Measurements from ENCODE around the gene LETM1.

LETM1 gene

DNA sequence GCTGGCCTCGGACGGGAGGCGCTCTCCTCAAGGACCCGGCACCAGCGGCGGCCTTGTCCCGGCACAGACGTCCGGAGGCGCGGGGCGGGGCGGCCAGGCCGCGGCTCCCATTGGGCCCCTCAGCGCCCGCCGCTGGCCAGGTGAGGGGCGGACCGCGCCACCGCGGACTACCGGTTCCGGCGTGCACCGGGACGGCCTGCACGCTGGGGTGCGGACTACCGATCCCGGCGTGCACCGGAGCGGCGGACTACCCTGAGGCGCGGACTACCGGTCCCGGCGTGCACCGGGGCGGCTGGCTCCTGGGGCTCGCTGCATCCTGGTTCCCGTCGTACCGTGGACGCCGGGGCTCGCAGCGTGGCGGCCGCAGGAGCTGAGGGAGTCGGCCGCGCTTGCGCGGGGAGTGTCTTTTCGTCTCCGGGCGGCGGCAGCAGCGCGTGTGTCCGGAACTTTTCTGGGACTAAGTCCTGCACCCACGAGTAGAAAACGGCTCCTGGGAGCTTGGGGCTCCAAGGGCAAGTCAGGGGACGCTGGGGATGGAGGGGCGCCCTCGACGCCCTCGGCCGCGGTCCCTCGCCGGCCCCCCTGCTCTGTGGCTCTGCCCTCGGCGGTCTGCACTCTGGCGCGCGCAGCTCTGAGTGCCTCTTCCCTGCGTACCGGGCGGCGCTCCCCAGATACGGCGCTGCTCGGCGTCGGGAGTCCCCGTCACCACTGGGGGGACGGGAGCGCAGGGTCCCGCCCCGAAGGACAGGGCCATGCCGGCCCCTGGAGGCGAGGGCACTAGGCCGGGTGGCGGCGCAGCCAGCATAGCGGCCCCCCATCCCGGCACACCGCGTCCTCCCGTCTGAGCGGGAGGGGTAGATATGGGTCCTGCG, at the start of gene LETM1:
Gene LETM1 (minus strand): TSS at position 86 of the 872 bp plus-strand sequence. CDS start 206 bp downstream, outside the sequence.
- peak; percentile 37 to 98 (median 93) for DNase-seq

DNA sequence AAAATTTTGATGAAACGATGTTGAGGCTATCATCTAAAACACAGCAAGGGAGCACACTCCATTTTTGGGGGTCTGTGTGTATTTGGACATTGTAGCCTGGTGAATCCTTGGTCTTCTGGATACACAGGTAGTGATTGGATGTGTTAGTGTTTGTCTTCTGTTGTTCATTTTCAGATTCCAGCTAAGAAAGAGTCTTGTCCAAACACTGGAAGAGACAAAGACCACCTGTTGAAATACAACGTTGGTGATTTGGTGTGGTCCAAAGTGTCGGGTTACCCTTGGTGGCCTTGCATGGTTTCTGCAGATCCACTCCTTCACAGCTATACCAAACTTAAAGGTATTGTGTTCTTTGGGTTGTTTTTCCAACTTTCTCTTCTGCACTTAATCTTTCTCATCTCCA, 48.1 kb upstream of the LETM1 start:
- peak in 1 of 56 donors; percentile 51 for DNase-seq

DNA sequence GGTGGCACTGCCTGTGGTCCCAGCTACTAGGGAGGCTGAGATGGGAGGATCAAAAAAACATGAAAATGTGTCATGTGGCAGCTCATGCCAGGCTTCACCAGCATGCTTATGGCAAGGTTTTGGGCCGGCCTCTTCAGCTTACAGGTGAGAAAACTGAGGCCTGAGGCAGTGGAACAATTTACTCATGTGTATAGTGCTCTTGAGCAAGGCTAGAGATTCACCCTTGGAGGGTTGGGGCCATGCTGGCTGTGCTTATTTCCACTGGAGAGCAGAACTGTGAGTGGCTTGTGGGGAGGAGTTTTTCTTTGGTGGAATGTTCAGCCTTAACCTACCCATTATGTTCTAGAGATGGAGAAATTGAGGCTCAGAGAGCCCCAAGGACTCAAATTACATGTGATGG, 47.1 kb upstream of the LETM1 start:
- no peak for DNase-seq

DNA sequence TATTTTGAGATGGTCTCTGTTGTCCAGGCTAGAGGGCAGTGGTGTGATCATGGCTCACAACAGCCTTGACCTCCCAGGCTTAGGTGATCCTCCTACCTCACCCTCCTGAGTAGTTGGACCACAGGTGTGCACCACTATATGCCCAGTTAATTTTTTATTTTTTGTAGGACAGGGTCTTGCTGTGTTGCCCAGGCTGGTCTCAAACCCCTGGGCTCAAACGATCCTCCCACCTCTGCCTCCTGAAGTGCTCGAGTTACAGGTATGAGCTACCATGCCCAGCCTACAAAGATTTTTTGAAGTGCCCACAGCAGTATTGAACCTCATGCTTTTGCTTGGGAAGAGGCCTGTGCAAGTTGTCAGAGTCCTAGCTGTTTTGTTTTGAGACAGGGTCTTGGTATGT, 46.3 kb upstream of the LETM1 start:
- DNase-seq, result no peak

DNA sequence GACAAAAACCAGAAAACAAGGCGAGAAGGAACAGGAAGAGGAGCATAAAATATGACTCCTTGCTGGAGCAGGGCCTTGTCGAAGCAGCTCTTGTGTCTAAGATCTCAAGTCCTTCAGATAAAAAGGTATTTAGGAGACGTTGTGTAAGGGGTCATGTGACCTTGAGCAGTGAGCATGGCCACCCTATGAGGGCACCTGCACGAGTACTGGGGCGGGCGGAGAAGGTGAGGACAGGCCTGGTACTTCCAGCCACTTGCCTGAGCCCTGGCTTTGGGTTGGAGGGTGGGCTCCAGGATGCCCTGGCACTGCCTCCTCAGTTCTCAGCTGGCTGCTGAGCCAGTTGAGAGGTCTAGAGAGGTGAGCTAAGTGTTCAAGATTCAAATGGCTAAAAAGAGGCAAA, 45.2 kb upstream of the LETM1 start:
- DNase-seq, result no peak

DNA sequence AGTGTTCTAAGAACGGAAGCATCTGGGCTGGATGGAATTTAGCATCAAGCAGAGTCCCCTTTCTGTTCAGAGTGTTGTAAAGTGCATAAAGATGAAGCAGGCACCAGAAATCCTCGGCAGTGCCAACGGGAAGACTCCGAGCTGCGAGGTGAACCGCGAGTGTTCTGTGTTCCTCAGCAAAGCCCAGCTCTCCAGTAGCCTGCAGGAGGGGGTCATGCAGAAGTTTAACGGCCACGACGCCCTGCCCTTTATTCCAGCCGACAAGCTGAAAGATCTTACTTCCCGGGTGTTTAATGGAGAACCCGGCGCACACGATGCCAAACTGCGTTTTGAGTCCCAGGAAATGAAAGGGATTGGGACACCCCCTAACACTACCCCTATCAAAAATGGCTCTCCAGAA, 44.7 kb upstream of the LETM1 start:
- no peak for DNase-seq

DNA sequence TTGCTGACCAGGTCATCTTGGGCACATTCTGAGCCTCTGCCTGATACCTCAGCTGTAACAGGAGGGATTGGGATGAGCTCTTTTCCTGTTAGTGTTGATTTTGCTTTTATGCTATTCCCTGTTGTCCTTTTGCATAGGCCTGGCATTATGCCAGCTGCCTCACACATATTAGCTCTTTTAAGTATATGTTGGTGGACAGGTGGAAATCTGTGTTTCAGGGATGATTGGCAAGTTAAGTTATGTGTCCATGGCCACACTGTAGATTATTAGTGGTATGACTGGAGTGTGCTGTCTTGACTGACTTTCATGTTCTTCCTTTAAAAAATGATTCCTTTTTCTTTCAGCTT, 44.1 kb upstream of the LETM1 start:
- DNase-seq, result no peak

DNA sequence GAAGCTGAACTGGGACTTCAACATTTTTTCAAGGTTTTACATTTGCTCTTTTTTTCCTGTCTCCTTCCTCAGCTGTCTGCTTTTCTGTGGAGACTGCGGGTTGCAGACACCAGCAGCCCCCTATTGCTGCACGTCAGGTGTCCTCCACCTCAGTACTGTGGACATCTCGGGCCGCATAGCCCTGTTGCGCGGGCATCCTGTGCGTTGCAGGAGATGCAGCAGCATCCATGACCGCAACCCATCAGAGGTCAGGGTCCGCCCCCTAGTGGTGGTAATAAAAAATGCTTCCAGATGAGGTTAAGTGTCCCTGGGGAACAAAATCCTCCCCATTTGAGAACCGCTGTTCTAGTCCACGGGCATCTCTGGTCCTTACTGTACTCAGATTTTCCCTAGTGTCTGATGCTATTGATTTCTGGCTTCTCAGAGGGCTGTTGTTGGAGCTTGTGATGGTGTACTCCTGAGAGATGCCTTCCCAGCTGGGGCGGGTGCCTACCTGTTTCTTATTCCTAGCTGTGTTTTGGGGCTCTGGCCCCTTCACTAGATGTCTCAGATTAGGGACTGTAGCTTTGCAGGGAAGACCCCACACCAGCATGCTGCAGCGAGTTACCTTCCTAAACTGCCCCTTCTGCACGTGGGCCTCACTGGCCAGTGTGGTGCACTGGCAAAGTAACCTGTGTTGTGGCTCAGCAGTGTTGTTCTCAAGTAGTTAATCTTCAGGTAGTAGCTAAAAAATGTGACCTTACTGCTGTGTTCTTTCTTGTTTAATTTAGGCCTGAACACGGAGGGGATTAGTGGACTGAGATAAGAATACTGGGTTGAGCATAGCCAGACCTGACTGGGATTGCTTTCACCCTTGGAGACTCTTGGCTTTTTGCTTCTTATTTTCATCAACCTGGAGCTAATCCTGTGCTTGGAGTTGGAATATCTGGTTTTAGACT, 43.5 kb upstream of the LETM1 start:
- peak in 46 of 56 donors; percentile 4 to 76 (median 40) for DNase-seq

DNA sequence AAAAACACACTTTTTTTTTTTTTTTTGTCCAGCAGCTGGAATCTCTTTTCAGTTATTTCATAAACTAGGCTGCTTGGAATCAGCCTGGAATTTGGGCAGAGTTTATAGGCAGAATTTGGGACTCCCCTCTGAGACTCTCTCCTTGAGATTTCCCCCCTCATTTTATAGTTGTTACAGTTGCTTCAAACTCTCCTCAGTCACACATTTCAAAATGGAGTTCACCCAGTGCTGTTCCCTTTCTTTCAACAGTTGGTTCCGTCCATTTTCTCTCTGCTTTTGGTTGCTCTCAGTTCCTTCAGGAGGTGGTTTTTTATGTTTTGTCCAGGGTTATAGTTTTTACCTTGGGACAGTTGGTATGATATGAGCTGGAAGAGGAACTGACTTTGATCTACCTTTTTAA, 42.7 kb upstream of the LETM1 start:
- DNase-seq, result no peak

DNA sequence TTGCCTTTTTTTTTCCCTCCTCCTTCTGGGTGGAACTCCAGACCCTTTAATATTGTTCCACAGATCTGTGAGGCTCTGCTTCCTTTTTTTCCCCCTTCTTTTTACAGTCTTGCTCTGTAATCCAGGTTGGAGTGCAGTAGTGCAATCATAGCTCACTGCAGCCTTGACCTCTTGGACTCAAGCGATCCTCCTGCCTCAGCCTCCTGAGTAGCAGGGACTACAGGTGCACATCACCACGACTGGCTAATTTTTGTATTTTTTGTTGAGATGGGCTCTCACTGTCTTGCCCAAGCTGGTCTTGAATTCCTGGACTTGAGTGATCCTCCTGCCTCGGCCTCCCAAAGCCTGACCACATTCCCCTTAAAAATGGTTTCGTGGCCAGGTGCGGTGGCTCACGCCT, 42.1 kb upstream of the LETM1 start:
- DNase-seq, result no peak

DNA sequence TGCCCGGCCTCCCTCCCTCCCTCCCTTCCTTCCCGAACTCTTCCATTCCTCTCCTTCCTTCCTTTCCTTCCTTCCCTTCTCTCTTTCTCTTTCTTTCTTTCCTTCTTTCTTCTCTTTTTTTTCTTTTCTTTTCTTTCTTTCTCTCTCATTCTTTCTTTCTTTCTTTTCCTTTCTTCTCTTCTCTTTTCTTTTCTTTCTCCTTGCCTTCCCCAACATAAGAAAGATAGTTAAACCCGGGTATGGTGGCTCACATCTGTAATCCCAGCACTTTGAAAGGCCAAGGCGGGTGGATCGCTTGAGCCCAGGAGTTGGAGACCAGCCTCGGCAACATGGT, 40.7 kb upstream of the LETM1 start:
- no peak for DNase-seq

DNA sequence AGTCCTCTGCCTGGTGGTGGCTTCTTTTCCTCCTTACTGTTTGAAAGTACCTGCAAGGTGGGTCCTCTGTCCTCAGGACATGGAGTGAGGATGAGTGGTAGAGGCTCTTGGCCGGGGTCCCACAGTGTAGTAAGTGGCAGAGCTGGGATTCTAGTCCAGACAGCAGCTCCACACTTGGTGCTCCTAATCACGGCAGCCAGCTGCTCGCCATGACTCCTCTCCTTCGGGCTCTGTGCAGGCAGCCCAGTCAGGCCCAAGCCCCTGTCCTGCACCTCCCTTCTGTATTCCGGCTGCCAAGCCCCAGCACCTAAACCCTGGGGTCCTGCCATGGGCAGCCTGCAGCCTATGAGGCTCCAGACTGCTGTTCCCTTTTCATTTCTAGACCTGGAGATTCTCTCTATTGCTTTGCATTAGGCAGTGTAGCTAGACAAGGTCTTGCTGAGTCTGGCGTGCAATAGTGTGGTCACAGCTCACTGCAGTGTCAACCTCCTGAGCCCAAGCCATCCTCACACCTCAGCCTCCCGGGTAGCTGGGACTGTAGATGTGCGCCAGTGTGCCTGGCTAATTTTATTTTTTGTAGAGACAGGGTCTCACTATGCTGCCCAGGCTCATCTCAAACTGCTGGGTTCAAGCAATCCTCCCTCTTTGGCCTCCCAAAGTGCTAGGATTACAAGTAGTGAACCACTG, 40.2 kb upstream of the LETM1 start:
- no peak for DNase-seq

DNA sequence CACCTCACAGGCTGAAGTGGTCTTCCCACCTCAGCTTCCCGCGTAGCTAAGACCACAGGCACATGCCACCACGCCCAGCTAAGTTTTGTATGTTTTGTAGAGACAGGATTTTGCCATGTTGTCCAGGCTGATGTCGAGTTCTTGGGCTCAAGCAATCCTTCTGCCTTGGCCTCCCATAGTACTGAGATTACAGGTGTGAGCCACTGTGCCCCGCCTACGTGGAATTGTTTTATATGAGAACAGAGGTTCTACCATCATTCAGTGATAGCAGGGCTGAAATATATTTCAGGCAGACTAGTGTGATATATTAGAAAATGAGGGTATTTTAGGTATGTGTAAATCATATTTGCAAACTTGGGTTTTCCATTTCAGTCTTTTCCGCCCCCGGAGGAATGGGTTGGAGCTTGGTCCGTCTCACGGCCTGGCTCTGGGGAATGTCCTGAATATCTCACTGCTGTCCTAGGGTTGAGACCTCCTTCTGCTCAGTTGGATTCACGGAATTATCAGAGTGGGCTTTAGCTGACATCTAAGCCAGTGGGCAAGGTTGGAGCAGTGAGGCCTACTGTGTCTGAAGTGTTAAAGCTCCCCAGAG, 35.1 kb upstream of the LETM1 start:
- no peak for DNase-seq

DNA sequence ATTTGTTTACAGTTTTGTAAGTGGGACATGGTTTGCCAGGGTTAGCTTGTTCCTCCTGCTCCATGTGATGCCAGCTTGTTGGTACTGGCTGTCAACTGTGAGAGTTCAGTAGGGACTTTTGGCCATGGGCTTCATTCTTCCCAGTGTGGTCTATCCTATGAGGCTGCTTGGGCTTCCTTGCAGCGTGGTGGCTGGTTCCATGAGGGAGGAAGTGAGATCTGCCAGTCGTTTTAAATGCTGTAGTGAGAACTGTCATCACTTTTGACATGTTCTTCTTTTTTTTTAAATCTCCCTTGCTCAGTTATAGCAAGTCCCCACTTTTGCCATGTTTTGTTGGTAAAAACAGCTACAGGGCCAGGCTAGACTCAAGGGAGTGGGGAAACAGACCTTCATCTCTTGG, 31.1 kb upstream of the LETM1 start:
- DNase-seq, result no peak

DNA sequence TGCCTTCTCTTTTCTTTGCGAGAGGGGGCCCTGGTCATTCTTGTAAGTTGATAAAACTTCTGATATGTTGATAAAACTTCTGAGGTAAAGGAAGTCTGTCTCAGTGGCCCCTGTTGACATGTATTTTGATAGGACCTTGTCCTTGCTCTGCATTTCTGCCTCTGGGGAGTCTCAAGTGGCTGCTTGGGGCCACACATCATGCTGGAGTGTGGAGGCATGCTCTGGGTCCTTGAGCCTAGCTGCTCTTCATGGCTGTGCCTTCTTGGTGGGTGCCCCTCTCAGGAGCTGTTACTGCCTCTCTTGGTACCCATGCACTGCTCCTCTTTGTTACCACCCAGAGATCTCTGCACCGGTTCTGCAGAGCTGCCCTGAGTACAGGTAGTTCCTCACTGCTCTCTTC, 29.5 kb upstream of the LETM1 start:
- no peak for DNase-seq

DNA sequence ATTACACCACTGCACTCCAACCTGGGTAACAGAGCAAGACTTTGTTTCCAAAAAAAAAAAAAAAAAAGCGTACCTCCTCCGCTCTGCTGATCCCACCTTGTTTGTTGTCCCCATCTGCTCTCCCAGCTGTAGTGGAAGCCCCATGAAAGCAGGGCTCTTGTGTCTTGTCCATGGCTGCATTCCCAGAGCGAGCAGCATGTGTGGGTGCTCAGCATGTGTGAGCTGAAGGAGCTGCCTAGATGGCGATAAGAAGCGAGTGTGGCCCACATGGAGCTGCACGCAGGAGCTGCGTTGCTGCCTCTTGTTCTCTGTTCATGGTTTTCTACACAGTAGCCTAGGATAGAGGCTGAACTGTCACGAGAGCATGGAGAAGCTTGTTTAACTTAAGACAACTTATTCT, 27.6 kb upstream of the LETM1 start:
- DNase-seq, result no peak

DNA sequence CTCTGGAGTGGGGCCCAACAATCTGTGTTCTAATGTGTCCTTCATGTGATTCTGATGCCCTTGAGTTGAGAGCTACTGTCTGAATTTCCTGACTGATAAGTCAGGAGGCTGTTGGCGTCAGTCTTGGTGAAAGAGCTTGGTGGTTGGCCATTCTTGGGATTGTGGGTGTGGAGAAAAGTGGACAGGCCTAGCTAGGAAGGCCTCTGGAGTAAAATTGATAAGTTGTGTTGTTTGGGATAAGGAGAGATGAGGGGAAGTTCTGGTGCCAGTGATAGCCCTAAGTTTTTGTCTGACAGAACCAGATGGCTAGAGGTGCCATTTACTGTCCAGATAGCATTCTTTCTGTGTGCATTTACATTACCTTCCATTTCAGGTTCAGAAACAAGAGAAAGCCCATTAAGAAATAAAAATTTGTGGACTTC, 26.9 kb upstream of the LETM1 start:
- no peak for DNase-seq

DNA sequence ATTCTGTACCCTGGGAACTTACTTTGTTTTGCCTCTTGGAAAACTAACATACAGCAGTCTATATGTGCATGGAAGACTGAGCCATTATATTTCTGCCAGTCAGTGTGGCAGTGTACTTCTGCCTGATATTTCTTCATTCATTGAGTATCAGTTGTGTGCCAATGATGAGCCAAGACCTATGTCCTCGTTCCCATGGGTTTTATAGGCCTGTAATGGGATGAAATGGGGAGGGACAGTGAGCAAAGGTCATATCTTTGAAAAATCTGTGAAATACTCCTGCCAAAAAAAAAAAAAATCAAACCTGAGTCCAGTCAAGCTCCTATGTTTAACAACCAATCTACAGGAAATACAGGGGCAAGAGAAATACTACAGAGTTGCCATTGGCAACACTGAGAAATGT, 24.4 kb upstream of the LETM1 start:
- DNase-seq, result no peak

DNA sequence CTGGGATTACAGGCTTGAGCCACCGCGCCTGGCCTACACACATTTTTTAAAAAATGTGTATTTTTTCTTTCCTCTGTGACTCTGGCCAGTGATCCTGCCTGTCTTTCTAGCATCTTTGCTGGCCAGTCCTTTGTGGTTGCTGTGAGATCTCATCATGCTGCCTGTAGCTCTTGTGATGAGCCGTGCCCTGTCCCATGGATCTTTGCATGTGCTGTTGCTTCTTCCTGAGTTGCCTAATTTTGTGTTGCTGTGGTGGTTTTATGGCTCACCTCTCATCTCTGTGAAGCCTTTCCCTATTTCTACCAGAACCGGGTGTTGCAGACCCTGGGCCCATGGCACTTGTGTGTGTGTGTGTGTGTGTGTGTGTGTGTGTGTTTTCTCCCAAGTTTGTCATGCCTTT, 23.5 kb upstream of the LETM1 start:
- DNase-seq, result no peak

DNA sequence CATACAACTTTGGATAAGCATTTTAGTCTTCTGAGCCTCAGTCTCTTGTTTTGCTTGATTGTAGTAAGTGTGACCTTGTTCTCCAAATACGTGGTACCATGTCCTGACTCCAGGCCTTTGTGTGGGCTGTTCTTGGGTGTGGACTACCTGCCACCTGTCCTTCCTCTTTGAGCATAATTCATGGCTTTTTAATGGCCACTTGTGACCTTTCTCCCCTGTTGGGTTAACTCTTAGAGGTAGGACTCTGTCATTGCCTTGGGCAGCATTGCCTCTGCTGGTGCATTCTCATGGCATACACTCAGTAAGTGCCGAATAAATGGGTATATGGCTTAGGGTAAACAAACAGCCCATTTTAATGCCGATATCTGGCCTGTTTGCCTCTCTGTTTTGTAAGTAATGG, 18.2 kb upstream of the LETM1 start:
- DNase-seq, result no peak

DNA sequence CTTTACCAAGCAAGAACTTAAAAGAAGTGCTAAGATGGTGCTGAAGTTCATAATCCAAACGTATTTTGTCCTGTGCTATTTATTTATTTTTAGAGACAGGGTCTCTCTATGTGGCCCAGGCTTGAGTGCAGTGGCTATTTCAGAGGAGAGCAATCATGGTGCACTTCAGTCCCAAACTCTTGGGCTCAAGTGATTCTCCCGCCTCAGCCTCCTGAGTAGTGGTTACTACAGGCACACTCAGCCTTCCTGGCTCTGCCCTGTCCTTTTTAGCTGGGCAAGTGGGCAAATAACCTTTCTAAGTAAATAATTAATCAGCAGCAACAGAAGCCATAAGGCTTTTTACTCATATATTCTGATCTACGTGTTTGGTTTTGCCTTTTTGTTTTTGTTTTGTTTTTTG, 17.8 kb upstream of the LETM1 start:
- no peak for DNase-seq

DNA sequence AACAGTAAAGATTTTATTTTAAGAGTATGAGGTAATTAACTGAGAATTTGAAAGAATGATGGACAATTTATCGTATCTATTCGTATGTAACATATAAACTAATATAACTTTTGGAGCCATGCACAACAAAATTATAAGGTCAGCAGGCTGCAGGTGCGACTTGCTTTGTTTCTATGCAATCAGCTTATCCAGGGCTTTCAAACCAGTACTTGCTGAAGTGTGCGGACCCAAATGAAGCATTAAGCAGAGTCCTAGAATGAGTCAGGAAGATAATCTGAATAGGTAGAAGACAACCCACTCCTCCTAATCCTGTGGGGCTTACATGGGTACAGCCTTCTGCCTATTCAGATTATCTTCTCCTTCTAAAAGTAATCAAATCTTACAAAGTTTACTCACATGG, 17.3 kb upstream of the LETM1 start:
- no peak for DNase-seq
